ENCODE measurements around the gene NBEAL2.

DNA sequence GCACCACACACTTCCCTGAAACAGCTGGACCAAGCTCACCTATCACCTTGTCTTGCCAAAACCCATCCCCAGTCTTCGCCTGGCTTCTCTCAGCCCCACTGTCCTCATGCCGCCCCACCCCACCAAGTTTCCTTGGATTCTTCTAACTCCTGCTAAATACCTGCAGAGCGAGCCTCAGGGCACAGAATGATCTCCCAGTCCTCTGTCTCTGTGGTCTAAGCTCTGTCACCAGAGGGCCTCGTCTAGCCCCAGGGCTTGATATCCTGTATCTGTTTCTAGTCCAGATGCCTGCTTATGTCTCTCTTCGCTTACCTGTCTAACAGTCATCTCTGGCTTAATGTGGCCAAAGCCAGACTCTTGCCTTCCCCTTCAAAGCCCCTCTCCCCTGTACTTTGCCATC is 12.7 kb upstream of the NBEAL2 start:
- TF ChIP-seq, protein P1, sequence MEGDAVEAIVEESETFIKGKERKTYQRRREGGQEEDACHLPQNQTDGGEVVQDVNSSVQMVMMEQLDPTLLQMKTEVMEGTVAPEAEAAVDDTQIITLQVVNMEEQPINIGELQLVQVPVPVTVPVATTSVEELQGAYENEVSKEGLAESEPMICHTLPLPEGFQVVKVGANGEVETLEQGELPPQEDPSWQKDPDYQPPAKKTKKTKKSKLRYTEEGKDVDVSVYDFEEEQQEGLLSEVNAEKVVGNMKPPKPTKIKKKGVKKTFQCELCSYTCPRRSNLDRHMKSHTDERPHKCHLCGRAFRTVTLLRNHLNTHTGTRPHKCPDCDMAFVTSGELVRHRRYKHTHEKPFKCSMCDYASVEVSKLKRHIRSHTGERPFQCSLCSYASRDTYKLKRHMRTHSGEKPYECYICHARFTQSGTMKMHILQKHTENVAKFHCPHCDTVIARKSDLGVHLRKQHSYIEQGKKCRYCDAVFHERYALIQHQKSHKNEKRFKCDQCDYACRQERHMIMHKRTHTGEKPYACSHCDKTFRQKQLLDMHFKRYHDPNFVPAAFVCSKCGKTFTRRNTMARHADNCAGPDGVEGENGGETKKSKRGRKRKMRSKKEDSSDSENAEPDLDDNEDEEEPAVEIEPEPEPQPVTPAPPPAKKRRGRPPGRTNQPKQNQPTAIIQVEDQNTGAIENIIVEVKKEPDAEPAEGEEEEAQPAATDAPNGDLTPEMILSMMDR (IDR thresholded peaks at IDR 0.05; ENCODE audit: poor library complexity, severe bottlenecking) = no peak
- no peak for TF ChIP-seq EP300 (conservative IDR thresholded peaks at IDR 0.05; ENCODE audit: poor library complexity, severe bottlenecking)
- TF ChIP-seq POLR2AphosphoS5 (IDR thresholded peaks at IDR 0.05) = no peak

Data from neural cell (in vitro differentiated cells).